Ishikawa (cell line): ENCODE results near the gene LTF.

Source experiments
- CEBPB ChIP-seq: IDR thresholded peaks from 2 replicates; pipeline ENCODE4 v1.6.1; 2012
- CREB1 ChIP-seq: IDR thresholded peaks from 2 replicates; pipeline ENCODE4 v1.6.1; 2012; ENCODE audit warnings: low read depth
- EGR1 ChIP-seq: IDR thresholded peaks from 2 replicates; pipeline ENCODE4 v1.6.1; 2012
- EP300 ChIP-seq: IDR thresholded peaks from 2 replicates; pipeline ENCODE4 v1.6.1; 2012; ENCODE audit warnings: borderline replicate concordance
- FOXM1 ChIP-seq: IDR thresholded peaks from 2 replicates; pipeline ENCODE4 v1.6.1; 2012; ENCODE audit warnings: low read depth, borderline replicate concordance
- NFIC ChIP-seq: IDR thresholded peaks from 2 replicates; pipeline ENCODE4 v1.6.1; 2012
- RAD21 ChIP-seq: IDR thresholded peaks from 2 replicates; pipeline ENCODE4 v1.6.1; 2012; ENCODE audit warnings: low read depth
- REST ChIP-seq: IDR thresholded peaks from 2 replicates; pipeline ENCODE4 v1.6.1; 2012; ENCODE audit warnings: low read depth, mild to moderate bottlenecking
- TAF1 ChIP-seq: IDR thresholded peaks from 2 replicates; pipeline ENCODE4 v1.6.1; 2012; ENCODE audit warnings: low read depth, mild to moderate bottlenecking
- TCF12 ChIP-seq: IDR thresholded peaks from 2 replicates; pipeline ENCODE4 v1.6.1; 2012; ENCODE audit warnings: low read depth
- TEAD4 ChIP-seq: IDR thresholded peaks from 2 replicates; pipeline ENCODE4 v1.6.1; 2012
- YY1 ChIP-seq: IDR thresholded peaks from 2 replicates; pipeline ENCODE4 v1.6.1; 2012; ENCODE audit warnings: low read depth
- TF ChIP-seq, protein P1 (sequence below): IDR thresholded peaks from 2 replicates; pipeline ENCODE4 v1.6.1; 2012
- TF ChIP-seq, protein P2 (sequence below): IDR thresholded peaks from 2 replicates; pipeline ENCODE4 v1.6.1; 2012

- TF ChIP-seq TEAD4 (no peak), CEBPB (no peak), NFIC (no peak), CREB1 (no peak), YY1 (no peak), RAD21 (no peak), TAF1 (no peak), REST (no peak), EGR1 (no peak), TCF12 (no peak), EP300 (no peak), FOXM1 (no peak)
- TF ChIP-seq, protein P1, sequence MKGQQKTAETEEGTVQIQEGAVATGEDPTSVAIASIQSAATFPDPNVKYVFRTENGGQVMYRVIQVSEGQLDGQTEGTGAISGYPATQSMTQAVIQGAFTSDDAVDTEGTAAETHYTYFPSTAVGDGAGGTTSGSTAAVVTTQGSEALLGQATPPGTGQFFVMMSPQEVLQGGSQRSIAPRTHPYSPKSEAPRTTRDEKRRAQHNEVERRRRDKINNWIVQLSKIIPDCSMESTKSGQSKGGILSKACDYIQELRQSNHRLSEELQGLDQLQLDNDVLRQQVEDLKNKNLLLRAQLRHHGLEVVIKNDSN = no peak
- TF ChIP-seq, protein P2, sequence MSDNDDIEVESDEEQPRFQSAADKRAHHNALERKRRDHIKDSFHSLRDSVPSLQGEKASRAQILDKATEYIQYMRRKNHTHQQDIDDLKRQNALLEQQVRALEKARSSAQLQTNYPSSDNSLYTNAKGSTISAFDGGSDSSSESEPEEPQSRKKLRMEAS = no peak
Measured at GRCh38 chr3:46419816-46420215, 44.9 kb downstream of the LTF start.
